ENCODE measurements around the gene BCAS3.

The BCAS3 gene

DNA sequence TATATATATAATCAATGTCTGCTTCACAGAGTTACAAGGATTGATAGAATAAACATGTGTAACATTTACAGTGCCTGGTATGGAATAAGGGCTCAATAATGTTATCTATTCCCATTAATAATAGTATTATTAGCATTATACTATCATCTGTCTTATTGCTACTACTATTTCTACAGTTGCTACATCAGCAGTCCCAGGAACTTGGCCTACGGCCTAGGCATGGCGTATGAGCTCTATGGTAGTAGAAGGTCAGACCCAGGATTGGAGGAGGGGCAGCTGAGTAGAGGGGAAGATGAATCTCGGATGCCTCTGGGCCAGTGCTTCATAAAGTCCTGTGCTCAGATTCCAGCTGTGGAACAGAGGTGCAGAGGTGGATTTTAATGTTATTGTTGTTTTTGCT lies 575.7 kb downstream of the BCAS3 start:
- no peak overlapping the region for H3K4me3 ChIP-seq (ENCODE audit: low read length)
- TF ChIP-seq CTCF (conservative IDR thresholded peaks at IDR 0.05; ENCODE audit: low read depth, low read length): no peak
- DNase-seq (ENCODE audit: low read depth): no peak

GRCh38 chr17:61253937-61254574 lies 576.4 kb downstream of the BCAS3 start:
- DNase-seq (ENCODE audit: low read depth): no peak
- no peak for TF ChIP-seq CTCF (conservative IDR thresholded peaks at IDR 0.05; ENCODE audit: low read depth, low read length)
- no peak overlapping the region for H3K4me3 ChIP-seq (ENCODE audit: low read length)

DNA sequence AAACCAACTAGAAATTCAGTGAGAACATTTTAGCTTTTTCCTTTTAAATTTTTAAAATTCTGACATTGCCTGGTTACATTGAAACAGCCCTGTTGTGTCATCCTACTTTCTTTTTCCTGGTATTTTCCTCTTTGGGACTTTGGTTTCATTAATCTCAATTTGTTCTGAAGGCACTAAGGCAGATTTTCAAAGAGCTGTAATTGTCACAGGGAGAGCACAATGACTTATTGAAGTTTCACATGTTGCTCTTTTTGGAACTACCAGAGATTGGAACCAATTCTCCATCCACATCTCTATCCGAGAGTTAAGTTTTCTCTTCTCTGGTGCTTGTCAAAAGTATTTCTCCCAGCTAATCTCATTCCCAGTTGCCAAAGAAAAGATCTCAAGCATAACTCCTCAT lies 577.3 kb downstream of the BCAS3 start:
- TF ChIP-seq CTCF (conservative IDR thresholded peaks at IDR 0.05; ENCODE audit: low read depth, low read length): no peak
- no peak overlapping the region for H3K4me3 ChIP-seq (ENCODE audit: low read length)

GRCh38 chr17:61255647-61256046 lies 578.0 kb downstream of the BCAS3 start:
- DNase-seq (ENCODE audit: low read depth): no peak
- TF ChIP-seq CTCF (conservative IDR thresholded peaks at IDR 0.05; ENCODE audit: low read depth, low read length): no peak

More for the DNA sequence above, 577.3 kb downstream of the BCAS3 start:
- no peak for DNase-seq (ENCODE audit: low read depth)

GRCh38 chr17:61259360-61259759 lies 581.7 kb downstream of the BCAS3 start:
- H3K4me3 ChIP-seq (ENCODE audit: low read length): no peak overlapping the region
- no peak for DNase-seq (ENCODE audit: low read depth)
- no peak for TF ChIP-seq CTCF (conservative IDR thresholded peaks at IDR 0.05; ENCODE audit: low read depth, low read length)

More at GRCh38 chr17:61255647-61256046, 578.0 kb downstream of the BCAS3 start:
- H3K4me3 ChIP-seq (ENCODE audit: low read length): no peak overlapping the region

DNA sequence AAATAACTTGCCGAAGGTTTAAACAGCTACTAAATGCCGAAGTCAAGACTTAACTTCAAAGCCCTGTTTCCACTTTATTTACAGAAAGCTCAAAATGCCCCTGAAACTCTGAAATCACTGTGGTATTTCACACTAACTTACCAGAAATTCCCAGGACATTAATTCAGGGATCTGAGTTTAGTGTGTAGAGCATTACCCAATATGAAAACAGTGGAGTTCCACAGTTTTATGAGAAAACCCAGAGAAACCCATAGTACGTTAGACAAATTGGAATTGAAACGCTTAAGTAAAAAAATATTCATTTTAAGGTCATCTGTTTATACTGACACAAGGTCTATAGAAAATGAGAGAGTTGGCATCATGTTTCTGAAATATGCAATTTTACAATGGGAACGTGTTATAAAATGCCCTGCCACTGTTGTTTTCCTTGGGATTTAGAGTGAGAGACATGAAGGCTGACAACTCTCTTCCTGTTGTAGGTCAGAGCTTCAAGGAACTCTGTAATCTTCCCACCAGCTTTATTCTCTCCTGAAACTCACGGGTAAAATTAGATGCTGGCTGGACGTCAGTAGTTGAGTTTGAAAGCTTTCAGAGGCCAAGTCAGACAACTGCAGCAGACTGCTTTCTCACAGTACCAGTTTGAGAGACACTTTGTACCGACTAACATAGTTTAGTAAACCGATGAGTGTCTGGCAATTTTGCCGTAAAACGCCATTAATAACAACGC lies 582.6 kb downstream of the BCAS3 start:
- DNase-seq (ENCODE audit: low read depth): no peak
- no peak overlapping the region for H3K4me3 ChIP-seq (ENCODE audit: low read length)
- TF ChIP-seq CTCF (conservative IDR thresholded peaks at IDR 0.05; ENCODE audit: low read depth, low read length): no peak
